Spleen (tissue), 7 donors: ENCODE measurements around the gene HSPB1.

Experiments
- CTCF ChIP-seq, 11 experiments: fragments of 200-600 bp in 7 of 11; fragments of 450-650 bp in 4 of 11; sonication (generic) in 4 of 11; IDR thresholded peaks in 8 of 11; conservative IDR thresholded peaks in 3 of 11; 1 replicate in 7 of 11; 2 replicates in 4 of 11; pipeline versions ENCODE4 v1.4.0 to v1.8.0; 2016 to 2021; ENCODE audit warnings: antibody characterized with exemption in 11 of 11, inconsistent platforms in 4 of 11, mild to moderate bottlenecking in 1 of 11
- POLR2A ChIP-seq, 3 donors: fragments of 450-650 bp; IDR thresholded peaks; one replicate each; pipeline ENCODE4 v1.5.1; 2017; ENCODE audit warnings: antibody characterized with exemption in 3 of 3, mild to moderate bottlenecking in 1 of 3
- POLR2AphosphoS5 ChIP-seq, 3 donors: sonication (generic); formaldehyde crosslinking; IDR thresholded peaks; one replicate each; pipeline ENCODE4 v1.5.1; 2017; ENCODE audit warnings: antibody characterized with exemption in 3 of 3
- donor health status: DM: no; HTN: no; CAD: no; lungs with moderate emphysema.
- donor health status: DM: no; HTN: no; CAD: no.
- donor health status: DM: no; HTN: no; CAD: no.

- TF ChIP-seq POLR2A (IDR thresholded peaks at IDR 0.05), result no peak
- no peak for TF ChIP-seq CTCF (IDR thresholded peaks at IDR 0.05 in 8 of 11, conservative IDR thresholded peaks at IDR 0.05 in 3 of 11)
- TF ChIP-seq POLR2AphosphoS5 (IDR thresholded peaks at IDR 0.05), result no peak
These were observed 41.5 kb downstream of the HSPB1 start for GRCh38 chr7:76343931-76344321.
